SH-SY5Y (cell line): ENCODE results near the gene CD44.

ENCODE experiments used
- GATA2 ChIP-seq: IDR thresholded peaks from 2 replicates; pipeline ENCODE4 v1.6.1; 2011; ENCODE audit warnings: mild to moderate bottlenecking, low read depth, low read length
- GATA3 ChIP-seq: IDR thresholded peaks from 2 replicates; pipeline ENCODE4 v1.6.1; 2011; ENCODE audit warnings: low read depth, mild to moderate bottlenecking, low read length, moderate library complexity

GRCh38 chr11:35260342-35260985 lies 121.5 kb downstream of the CD44 start:
- no peak for TF ChIP-seq GATA2
- TF ChIP-seq GATA3: no peak
